GM23338 (cell line): ENCODE measurements around the gene DNAH8. TPM values are rescaled to one million over a fixed set of nuclear protein-coding genes. Genes with fewer than 3 reads are reported as not detected.

ENCODE experiments used
- ATAC-seq: fragments of 200-7000 bp; cut with Tn5 transposase; 3 replicates; pipeline ENCODE4 v1.9.1; 2020
- DNase-seq: peaks from one replicate; pipeline ENCODE4 v3.0.0-alpha.2; 2015; ENCODE audit warnings: low spot score
- H2AFZ ChIP-seq: fragments of 200-600 bp; sonication (generic); 2 replicates; pipeline ENCODE4 v1.8.0; 2016; ENCODE audit warnings: antibody characterized with exemption, mild to moderate bottlenecking, moderate library complexity
- H3F3A ChIP-seq: fragments of 200-600 bp; sonication (generic); replicated peaks from 2 replicates; pipeline ENCODE4 v1.8.0; 2017; ENCODE audit warnings: antibody characterized with exemption, mixed run types, low read depth
- H3K27ac ChIP-seq: fragments of 200-600 bp; sonication (generic); 2 replicates; pipeline ENCODE4 v1.6.1; 2016; ENCODE audit warnings: low read depth
- H3K27me3 ChIP-seq: fragments of 200-600 bp; sonication (generic); 2 replicates; pipeline ENCODE4 v1.8.0; 2016; ENCODE audit warnings: mild to moderate bottlenecking, mixed run types, moderate library complexity; ENCODE audit not compliant: insufficient read depth
- H3K36me3 ChIP-seq: fragments of 200-600 bp; sonication (generic); 2 replicates; pipeline ENCODE4 v1.8.0; 2016; ENCODE audit warnings: mild to moderate bottlenecking; ENCODE audit not compliant: insufficient read depth
- H3K4me1 ChIP-seq: fragments of 200-600 bp; sonication (generic); 2 replicates; pipeline ENCODE4 v1.8.0; 2016; ENCODE audit warnings: mild to moderate bottlenecking, moderate library complexity; ENCODE audit not compliant: insufficient read depth
- H3K4me2 ChIP-seq: fragments of 200-600 bp; sonication (generic); 2 replicates; pipeline ENCODE4 v1.7.1; 2017; ENCODE audit warnings: mixed run types
- H3K4me3 ChIP-seq: fragments of 200-600 bp; sonication (generic); 2 replicates; pipeline ENCODE4 v1.6.1; 2016; ENCODE audit warnings: mixed run types
- H3K79me2 ChIP-seq: fragments of 200-600 bp; sonication (generic); replicated peaks from 2 replicates; pipeline ENCODE4 v1.8.0; 2017; ENCODE audit warnings: mild to moderate bottlenecking; ENCODE audit not compliant: insufficient read depth
- H3K9me2 ChIP-seq: fragments of 200-600 bp; sonication (generic); 2 replicates; pipeline ENCODE4 v1.8.0; 2017; ENCODE audit not compliant: insufficient read depth
- H4K20me1 ChIP-seq: fragments of 200-600 bp; sonication (generic); replicated peaks from 2 replicates; pipeline ENCODE4 v1.8.0; 2017; ENCODE audit warnings: mild to moderate bottlenecking; ENCODE audit not compliant: insufficient read depth
- H3K27ac Mint-ChIP-seq: 2 replicates; pipeline ENCODE4 v1.8.0; 2020; ENCODE audit warnings: inconsistent platforms, mild to moderate bottlenecking, moderate library complexity, mixed read lengths
- H3K27me3 Mint-ChIP-seq: 3 replicates; pipeline ENCODE4 v1.8.0; 2022; ENCODE audit warnings: low read depth, mild to moderate bottlenecking, moderate library complexity, mixed read lengths, inconsistent platforms; ENCODE audit not compliant: insufficient read depth, poor library complexity
- H3K36me3 Mint-ChIP-seq: 3 replicates; pipeline ENCODE4 v1.8.0; 2021; ENCODE audit warnings: low read depth, mild to moderate bottlenecking, inconsistent platforms, moderate library complexity, mixed read lengths
- H3K4me1 Mint-ChIP-seq: 3 replicates; pipeline ENCODE4 v1.8.0; 2020; ENCODE audit warnings: mild to moderate bottlenecking, inconsistent platforms, mixed read lengths
- H3K4me3 Mint-ChIP-seq: 3 replicates; pipeline ENCODE4 v1.8.0; 2021; ENCODE audit warnings: moderate library complexity, mild to moderate bottlenecking, inconsistent platforms, mixed read lengths
- H3K9me3 Mint-ChIP-seq: 3 replicates; pipeline ENCODE4 v1.8.0; 2020; ENCODE audit warnings: moderate library complexity, mild to moderate bottlenecking, inconsistent platforms, mixed read lengths
- CTCF ChIP-seq, 2 experiments: fragments of 200-600 bp in 1 of 2; sonication (generic) in 1 of 2; conservative IDR thresholded peaks; 2 replicates each; pipeline versions ENCODE4 v1.5.1 to v1.6.1; 2016 to 2017; ENCODE audit warnings: antibody characterized with exemption in 2 of 2, low read depth in 2 of 2, mild to moderate bottlenecking in 2 of 2, moderate library complexity in 1 of 2
- ETS1 ChIP-seq: IDR thresholded peaks from 2 replicates; pipeline ENCODE4 v1.6.1; 2016; ENCODE audit warnings: antibody characterized with exemption
- EZH2 ChIP-seq: fragments of 200-600 bp; sonication (generic); IDR thresholded peaks from one replicate; pipeline ENCODE4 v1.8.0; 2017; ENCODE audit warnings: antibody characterized with exemption, mild to moderate bottlenecking, low read depth; ENCODE audit not compliant: unreplicated experiment
- EZH2phosphoT487 ChIP-seq: fragments of 200-600 bp; sonication (generic); IDR thresholded peaks from one replicate; pipeline ENCODE4 v1.8.1; 2018; ENCODE audit warnings: antibody characterized with exemption; ENCODE audit not compliant: unreplicated experiment
- JUNB ChIP-seq: IDR thresholded peaks from one replicate; pipeline ENCODE4 v1.6.1; 2016; ENCODE audit warnings: antibody characterized with exemption; ENCODE audit not compliant: unreplicated experiment
- POLR2AphosphoS5 ChIP-seq: IDR thresholded peaks from 2 replicates; pipeline ENCODE4 v1.6.1; 2016; ENCODE audit warnings: antibody characterized with exemption, low read depth
- REST ChIP-seq: IDR thresholded peaks from one replicate; pipeline ENCODE4 v1.6.1; 2018; ENCODE audit warnings: antibody characterized with exemption; ENCODE audit not compliant: unreplicated experiment
- STAT1 ChIP-seq: IDR thresholded peaks from one replicate; pipeline ENCODE4 v1.6.1; 2016; ENCODE audit warnings: antibody characterized with exemption; ENCODE audit not compliant: unreplicated experiment
- ZNF114 ChIP-seq: fragments of 250-450 bp; sonication (Bioruptor Pico); IDR thresholded peaks from 2 replicates; pipeline ENCODE4 v1.5.0; 2020; ENCODE audit warnings: mild to moderate bottlenecking, moderate library complexity
- ZNF331 ChIP-seq: fragments of 250-450 bp; sonication (Bioruptor Pico); IDR thresholded peaks from 2 replicates; pipeline ENCODE4 v1.5.0; 2020; ENCODE audit warnings: low read depth, mild to moderate bottlenecking, moderate library complexity
- ZNF462 ChIP-seq: fragments of 250-450 bp; sonication (Bioruptor Pico); IDR thresholded peaks from 2 replicates; pipeline ENCODE4 v1.5.0; 2020; ENCODE audit warnings: mild to moderate bottlenecking, moderate library complexity
- polyA plus RNA-seq: library from polyadenylated mRNA; unstranded; fragments of >200 nt; fragmentation: Nextera tagmentation; extraction: Ambion mirVana; gene quantifications from 2 replicates; pipeline ENCODE4 v1.2.1, GENCODE V29; 2016
- total RNA-seq: library from RNA; depleted of rRNA; stranded (reverse); fragments of >200 nt; shearing (Covaris generic); gene quantifications from 2 replicates; pipeline ENCODE4 v1.2.3, GENCODE V29; 2014

DNAH8 gene
- total and polyA plus RNA-seq, 2 experiments from 2014 or later = 0.02 TPM; not detected in 1

- TF ChIP-seq REST (no peak), ETS1 (no peak), CTCF (conservative IDR thresholded peaks at IDR 0.05; ENCODE audit: low read depth in 2 of 2) (no peak), ZNF114 (CRISPR knock-in tag) (no peak), JUNB (no peak), POLR2AphosphoS5 (no peak)
Observed at GRCh38 chr6:38687043-38687353, 28.1 kb upstream of the DNAH8 start (continued).

- Histone ChIP-seq H3F3A (no peaks in the 10 kb centered on the region), H3K79me2 (peaks cover 68% of the 10 kb centered on the region), H3K4me3 (no peak overlapping the region), H2AFZ (no peak overlapping the region), H3K9me2 (no peaks in the 10 kb centered on the region), H3K27ac (no peak overlapping the region), H3K36me3 (peaks cover 9% of the 10 kb centered on the region; the same call in 1 of the 2 replicates), H3K4me2 (no peak overlapping the region), H3K27me3 (no peaks in the 10 kb centered on the region), H3K4me1 (no peaks in the 10 kb centered on the region), H4K20me1 (peaks cover 34% of the 10 kb centered on the region)
- Mint-ChIP-seq H3K36me3 (peaks cover 19% of the 10 kb centered on the region), H3K4me1 (peaks cover 10% of the 10 kb centered on the region), H3K9me3 (no peaks in the 10 kb centered on the region), H3K27ac (no peak overlapping the region), H3K4me3 (no peak overlapping the region), H3K27me3 (peaks cover 2% of the 10 kb centered on the region)
- ATAC-seq (no peak), DNase-seq (no peak)
- TF ChIP-seq EZH2 (no peak), ZNF462 (no peak), CTCF (conservative IDR thresholded peaks at IDR 0.05; ENCODE audit: low read depth in 2 of 2) (no peak), POLR2AphosphoS5 (no peak), EZH2phosphoT487 (no peak), ZNF114 (CRISPR knock-in tag) (no peak), STAT1 (no peak), ZNF331 (CRISPR knock-in tag) (no peak)
Observed at GRCh38 chr6:38687549-38687948, 27.6 kb upstream of the DNAH8 start.
